HG03280 (cell line): ENCODE measurements around the gene VWA3A.
"Not testable (repeated sequence)": the region's sequence is repeated elsewhere in the genome, so short reads cannot be mapped to it uniquely, and the experiment has no call there.

ENCODE experiments used
- ATAC-seq: cut with Tn5 transposase; IDR thresholded peaks from one replicate; pipeline ENCODE4 v1.9.1; 2021; ENCODE audit warnings: mild to moderate bottlenecking, moderate library complexity; ENCODE audit not compliant: unreplicated experiment

VWA3A gene

GRCh38 chr16:22092143-22092933 lies at the start of gene VWA3A:
TSS of gene VWA3A (plus strand) at chr16:22092541. CDS start at chr16:22092638, 97 bp downstream.
- no peak for ATAC-seq

- ATAC-seq, result not testable (repeated sequence)
Measured at GRCh38 chr16:22043882-22044281, 48.5 kb upstream of the VWA3A start.

GRCh38 chr16:22045888-22046287 lies 46.5 kb upstream of the VWA3A start:
- ATAC-seq, result not testable (repeated sequence)

GRCh38 chr16:22050963-22051362 lies 41.4 kb upstream of the VWA3A start:
- no peak for ATAC-seq

GRCh38 chr16:22052980-22053379 lies 39.4 kb upstream of the VWA3A start:
- no peak for ATAC-seq

GRCh38 chr16:22053921-22054341 lies 38.4 kb upstream of the VWA3A start:
- no peak for ATAC-seq

GRCh38 chr16:22054847-22055590 lies 37.3 kb upstream of the VWA3A start:
- no peak for ATAC-seq

GRCh38 chr16:22055881-22056280 lies 36.5 kb upstream of the VWA3A start:
- no peak for ATAC-seq

- ATAC-seq, result no peak
Measured at GRCh38 chr16:22063888-22064467, 28.4 kb upstream of the VWA3A start.

GRCh38 chr16:22065252-22065651 lies 27.1 kb upstream of the VWA3A start:
- ATAC-seq, result no peak

- no peak for ATAC-seq
Measured at GRCh38 chr16:22070361-22071330, 21.7 kb upstream of the VWA3A start.

- no peak for ATAC-seq
Measured at GRCh38 chr16:22071331-22071910, 20.9 kb upstream of the VWA3A start.

GRCh38 chr16:22073350-22073749 lies 19.0 kb upstream of the VWA3A start:
- no peak for ATAC-seq

- no peak for ATAC-seq
Measured at GRCh38 chr16:22075043-22075757, 17.1 kb upstream of the VWA3A start.

GRCh38 chr16:22075776-22076175 lies 16.6 kb upstream of the VWA3A start:
- ATAC-seq, result no peak

GRCh38 chr16:22077700-22078313 lies 14.5 kb upstream of the VWA3A start:
- no peak for ATAC-seq

- ATAC-seq, result no peak
Measured at GRCh38 chr16:22078656-22079055, 13.7 kb upstream of the VWA3A start.

- no peak for ATAC-seq
Measured at GRCh38 chr16:22081050-22081449, 11.3 kb upstream of the VWA3A start.

GRCh38 chr16:22086440-22086839 lies 5.9 kb upstream of the VWA3A start:
- no peak for ATAC-seq
